Right lobe of liver (tissue), 4 donors: ENCODE results near the gene RAN.

Source experiments
- CTCF ChIP-seq, 4 donors: fragments of 200-600 bp in 3 of 4; fragments of 450-650 bp in 1 of 4; IDR thresholded peaks; one replicate each; pipeline versions ENCODE4 v1.5.1 to v1.8.0; 2016 to 2022; ENCODE audit warnings: antibody characterized with exemption in 4 of 4, mild to moderate bottlenecking in 2 of 4
- POLR2A ChIP-seq: fragments of 450-650 bp; IDR thresholded peaks from one replicate; pipeline ENCODE4 v1.6.1; 2017; ENCODE audit warnings: antibody characterized with exemption, mild to moderate bottlenecking
- donor health status: DM: no; HTN: no; CAD: no.
- donor health status: DM: no; HTN: no; CAD: no.
- donor health status: DM: no; HTN: yes; CAD: no.

- TF ChIP-seq CTCF (IDR thresholded peaks at IDR 0.05) (no peak), POLR2A (no peak)
Measured at GRCh38 chr12:130924966-130925665, 53.2 kb downstream of the RAN start.
